Subcutaneous abdominal adipose tissue (tissue), 5 donors: ENCODE data around the gene ZFX.

Experiments used
- H3K27ac ChIP-seq: one replicate; pipeline ENCODE4 v1.7.0; 2013; ENCODE audit warnings: low read depth, mild to moderate bottlenecking, inconsistent platforms, low read length, moderate library complexity
- H3K27me3 ChIP-seq, 5 donors: one replicate each; pipeline ENCODE4 v1.7.0; 2013; ENCODE audit warnings: low read length in 5 of 5, inconsistent platforms in 1 of 5; ENCODE audit not compliant: control insufficient read depth in 5 of 5, insufficient read depth in 4 of 5
- H3K36me3 ChIP-seq, 5 donors: one replicate each; pipeline ENCODE4 v1.7.0; 2013; ENCODE audit warnings: low read length in 5 of 5; ENCODE audit not compliant: control insufficient read depth in 5 of 5, insufficient read depth in 5 of 5
- H3K4me1 ChIP-seq, 5 donors: one replicate each; pipeline ENCODE4 v1.7.0; 2013; ENCODE audit warnings: low read length in 5 of 5, mild to moderate bottlenecking in 3 of 5, moderate library complexity in 1 of 5; ENCODE audit not compliant: control insufficient read depth in 5 of 5, insufficient read depth in 5 of 5
- H3K4me3 ChIP-seq, 5 donors: one replicate each; pipeline ENCODE4 v1.7.0; 2013; ENCODE audit warnings: low read length in 5 of 5, low read depth in 1 of 5
- H3K9ac ChIP-seq, 5 donors: one replicate each; pipeline ENCODE4 v1.7.0; 2013; ENCODE audit warnings: low read length in 5 of 5, mild to moderate bottlenecking in 4 of 5, moderate library complexity in 3 of 5
- H3K9me3 ChIP-seq, 5 donors: one replicate each; pipeline ENCODE4 v1.7.0; 2013; ENCODE audit warnings: low read length in 5 of 5; ENCODE audit not compliant: control insufficient read depth in 5 of 5
- donor health status: healthy.
- donor health status: healthy.
- donor health status: healthy.
- donor health status: healthy.
- donor health status: healthy.

Gene ZFX

GRCh38 chrX:24264383-24264782 lies 114.9 kb downstream of the ZFX start:
- no peak overlapping the region for H3K9ac ChIP-seq
- H3K4me1 ChIP-seq, result peaks cover 0 to 17% (median 10%) of the 10 kb centered on the region in 5 donors
- no peaks in the 10 kb centered on the region for H3K36me3 ChIP-seq
- no peak overlapping the region for H3K4me3 ChIP-seq
- H3K27me3 ChIP-seq, result peaks cover 0 to 13% (median 0%) of the 10 kb centered on the region in 5 donors
- H3K9me3 ChIP-seq, result no peaks in the 10 kb centered on the region
- no peak overlapping the region for H3K27ac ChIP-seq
